HEK293 (cell line): ENCODE measurements around the gene AKT3.

ENCODE experiments used
- CTCF ChIA-PET: fragments of 350-600 bp; formaldehyde crosslinking; extraction: SDS; loops from one replicate; lab custom pipeline; 2021; ENCODE audit warnings: antibody characterized with exemption; lab: Yijun Ruan, JAX
- POLR2A ChIA-PET: fragments of 300-600 bp; formaldehyde crosslinking; extraction: SDS; loops from one replicate; lab custom pipeline; 2020; ENCODE audit warnings: antibody characterized with exemption, inconsistent platforms; lab: Yijun Ruan, JAX
- H3K27ac ChIP-seq: fragments of 200-500 bp; sonication (Bioruptor generic); 2 replicates; pipeline ENCODE4 v1.5.1; 2014; ENCODE audit warnings: low read depth, low read length, control low read depth, inconsistent platforms; ENCODE audit errors: extremely low read depth
- H3K36me3 ChIP-seq, 2 experiments: fragments of 200-500 bp in 1 of 2; sonication (Bioruptor generic) in 1 of 2; 1 replicate in 1 of 2; 2 replicates in 1 of 2; pipeline ENCODE4 v1.5.1; 2014 to 2017; ENCODE audit warnings: inconsistent platforms in 2 of 2, low read length in 2 of 2; ENCODE audit not compliant: control insufficient read depth in 2 of 2, insufficient read depth in 1 of 2
- H3K4me1 ChIP-seq: fragments of 200-500 bp; sonication (Bioruptor generic); 2 replicates; pipeline ENCODE4 v1.5.1; 2014; ENCODE audit warnings: mild to moderate bottlenecking, low read length, inconsistent platforms; ENCODE audit not compliant: control insufficient read depth, insufficient read depth
- H3K4me3 ChIP-seq: 2 replicates; pipeline ENCODE4 v1.5.1; 2011; ENCODE audit warnings: low read depth, mild to moderate bottlenecking, control low read depth, low read length, moderate library complexity
- H3K9me3 ChIP-seq: fragments of 200-500 bp; sonication (Bioruptor generic); 2 replicates; pipeline ENCODE4 v1.5.1; 2014; ENCODE audit warnings: low read depth, low read length, inconsistent platforms; ENCODE audit not compliant: control insufficient read depth, insufficient read depth
- AEBP2 ChIP-seq: fragments of 450-650 bp; formaldehyde crosslinking; IDR thresholded peaks from 2 replicates; pipeline ENCODE4 v1.5.1; 2016; ENCODE audit warnings: missing biosample characterization, missing genetic modification characterization, borderline replicate concordance
- PRDM10 ChIP-seq: fragments of 450-650 bp; formaldehyde crosslinking; IDR thresholded peaks from 2 replicates; pipeline ENCODE4 v1.5.1; 2016; ENCODE audit warnings: missing biosample characterization, missing genetic modification characterization
- SETDB1 ChIP-seq: IDR thresholded peaks from one replicate; pipeline ENCODE4 v1.6.1; 2017; ENCODE audit warnings: mild to moderate bottlenecking, low read length, moderate library complexity, mixed read lengths; ENCODE audit not compliant: insufficient read length
- ZBTB20 ChIP-seq: fragments of 450-650 bp; formaldehyde crosslinking; IDR thresholded peaks from 2 replicates; pipeline ENCODE4 v1.5.1; 2016; ENCODE audit warnings: missing biosample characterization, missing genetic modification characterization
- ZNF140 ChIP-seq: fragments of 450-650 bp; formaldehyde crosslinking; IDR thresholded peaks from 2 replicates; pipeline ENCODE4 v1.5.1; 2016; ENCODE audit warnings: missing biosample characterization, missing genetic modification characterization
- ZNF174 ChIP-seq: fragments of 450-650 bp; formaldehyde crosslinking; IDR thresholded peaks from 2 replicates; pipeline ENCODE4 v1.5.0; 2017; ENCODE audit warnings: missing biosample characterization, mild to moderate bottlenecking, missing genetic modification characterization
- ZNF202 ChIP-seq: fragments of 450-650 bp; formaldehyde crosslinking; IDR thresholded peaks from 2 replicates; pipeline ENCODE4 v1.5.1; 2016; ENCODE audit warnings: missing biosample characterization, missing genetic modification characterization, borderline replicate concordance
- ZNF280C ChIP-seq: fragments of 450-650 bp; formaldehyde crosslinking; IDR thresholded peaks from 2 replicates; pipeline ENCODE4 v1.5.1; 2016; ENCODE audit warnings: missing biosample characterization, missing genetic modification characterization
- ZNF362 ChIP-seq: fragments of 450-650 bp; formaldehyde crosslinking; IDR thresholded peaks from 2 replicates; pipeline ENCODE4 v1.5.1; 2016; ENCODE audit warnings: missing biosample characterization, missing genetic modification characterization
- ZNF404 ChIP-seq: fragments of 450-650 bp; formaldehyde crosslinking; IDR thresholded peaks from 2 replicates; pipeline ENCODE4 v1.5.1; 2017; ENCODE audit warnings: missing biosample characterization, missing genetic modification characterization
- ZNF423 ChIP-seq: fragments of 450-650 bp; formaldehyde crosslinking; IDR thresholded peaks from 2 replicates; pipeline ENCODE4 v1.5.1; 2016; ENCODE audit warnings: missing biosample characterization, missing genetic modification characterization
- ZNF549 ChIP-seq: fragments of 450-650 bp; IDR thresholded peaks from 2 replicates; pipeline ENCODE4 v1.5.1; 2018; ENCODE audit warnings: missing biosample characterization, missing genetic modification characterization, mild to moderate bottlenecking, inconsistent platforms, moderate library complexity
- ZNF560 ChIP-seq: fragments of 450-650 bp; formaldehyde crosslinking; IDR thresholded peaks from 2 replicates; pipeline ENCODE4 v1.5.1; 2017; ENCODE audit warnings: missing biosample characterization, missing genetic modification characterization, borderline replicate concordance
- TF ChIP-seq, protein P1 (sequence below): fragments of 450-650 bp; formaldehyde crosslinking; IDR thresholded peaks from 2 replicates; pipeline ENCODE4 v1.5.1; 2016; ENCODE audit warnings: missing biosample characterization, missing genetic modification characterization, borderline replicate concordance

AKT3 gene

GRCh38 chr1:243609698-243610097 is 240.3 kb downstream of the AKT3 start:
- CTCF ChIA-PET, result interaction anchor here (0.7 to 1.0 kb wide), 2 partner anchors 9 to 90 kb away, joined by 3 read pairs; no protein-coding TSS in a partner anchor
- Histone ChIP-seq H3K4me1 (no peaks in the 10 kb centered on the region), H3K27ac (no peak overlapping the region)
- TF ChIP-seq, protein P1, sequence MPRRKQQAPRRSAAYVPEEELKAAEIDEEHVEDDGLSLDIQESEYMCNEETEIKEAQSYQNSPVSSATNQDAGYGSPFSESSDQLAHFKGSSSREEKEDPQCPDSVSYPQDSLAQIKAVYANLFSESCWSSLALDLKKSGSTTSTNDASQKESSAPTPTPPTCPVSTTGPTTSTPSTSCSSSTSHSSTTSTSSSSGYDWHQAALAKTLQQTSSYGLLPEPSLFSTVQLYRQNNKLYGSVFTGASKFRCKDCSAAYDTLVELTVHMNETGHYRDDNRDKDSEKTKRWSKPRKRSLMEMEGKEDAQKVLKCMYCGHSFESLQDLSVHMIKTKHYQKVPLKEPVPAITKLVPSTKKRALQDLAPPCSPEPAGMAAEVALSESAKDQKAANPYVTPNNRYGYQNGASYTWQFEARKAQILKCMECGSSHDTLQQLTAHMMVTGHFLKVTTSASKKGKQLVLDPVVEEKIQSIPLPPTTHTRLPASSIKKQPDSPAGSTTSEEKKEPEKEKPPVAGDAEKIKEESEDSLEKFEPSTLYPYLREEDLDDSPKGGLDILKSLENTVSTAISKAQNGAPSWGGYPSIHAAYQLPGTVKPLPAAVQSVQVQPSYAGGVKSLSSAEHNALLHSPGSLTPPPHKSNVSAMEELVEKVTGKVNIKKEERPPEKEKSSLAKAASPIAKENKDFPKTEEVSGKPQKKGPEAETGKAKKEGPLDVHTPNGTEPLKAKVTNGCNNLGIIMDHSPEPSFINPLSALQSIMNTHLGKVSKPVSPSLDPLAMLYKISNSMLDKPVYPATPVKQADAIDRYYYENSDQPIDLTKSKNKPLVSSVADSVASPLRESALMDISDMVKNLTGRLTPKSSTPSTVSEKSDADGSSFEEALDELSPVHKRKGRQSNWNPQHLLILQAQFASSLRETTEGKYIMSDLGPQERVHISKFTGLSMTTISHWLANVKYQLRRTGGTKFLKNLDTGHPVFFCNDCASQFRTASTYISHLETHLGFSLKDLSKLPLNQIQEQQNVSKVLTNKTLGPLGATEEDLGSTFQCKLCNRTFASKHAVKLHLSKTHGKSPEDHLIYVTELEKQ (tag by site-specific recombination), result no peak
- no peak for TF ChIP-seq ZNF423 (tag by site-specific recombination)
- TF ChIP-seq PRDM10 (tag by site-specific recombination), result no peak
- no peak for TF ChIP-seq ZNF140 (tag by site-specific recombination)
- TF ChIP-seq ZNF560 (tag by site-specific recombination), result no peak
- no peak for TF ChIP-seq ZBTB20 (tag by site-specific recombination)
- TF ChIP-seq ZNF202 (tag by site-specific recombination), result no peak
- no peak for TF ChIP-seq ZNF404 (tag by site-specific recombination)
- no peak for TF ChIP-seq SETDB1
- TF ChIP-seq ZNF280C (tag by site-specific recombination), result no peak
- TF ChIP-seq ZNF549 (tag by site-specific recombination), result no peak
- no peak for TF ChIP-seq ZNF362
- TF ChIP-seq, all 188 proteins: peak for 0
- Histone ChIP-seq H3K36me3 (peaks cover 10 to 16% of the 10 kb centered on the region in 2 experiments), H3K9me3 (no peaks in the 10 kb centered on the region), H3K4me3 (no peak overlapping the region)
- POLR2A ChIA-PET, result no interaction called here

GRCh38 chr1:243605604-243606003 is 244.4 kb downstream of the AKT3 start:
- ChIA-PET CTCF (interaction anchor here (0.5 kb wide), 1 partner anchor 412 kb away, joined by 3 read pairs; no protein-coding TSS in a partner anchor), POLR2A (no interaction called here)
- Histone ChIP-seq H3K9me3 (no peaks in the 10 kb centered on the region), H3K27ac (no peak overlapping the region), H3K4me3 (no peak overlapping the region), H3K36me3 (peaks cover 4 to 8% of the 10 kb centered on the region in 2 experiments; a peak in 2 of 3 replicates), H3K4me1 (no peaks in the 10 kb centered on the region)
- no peak for TF ChIP-seq AEBP2 (tag by site-specific recombination)
- TF ChIP-seq ZNF174 (tag by site-specific recombination), result no peak
